Measurements from ENCODE around the gene CD22.

DNA sequence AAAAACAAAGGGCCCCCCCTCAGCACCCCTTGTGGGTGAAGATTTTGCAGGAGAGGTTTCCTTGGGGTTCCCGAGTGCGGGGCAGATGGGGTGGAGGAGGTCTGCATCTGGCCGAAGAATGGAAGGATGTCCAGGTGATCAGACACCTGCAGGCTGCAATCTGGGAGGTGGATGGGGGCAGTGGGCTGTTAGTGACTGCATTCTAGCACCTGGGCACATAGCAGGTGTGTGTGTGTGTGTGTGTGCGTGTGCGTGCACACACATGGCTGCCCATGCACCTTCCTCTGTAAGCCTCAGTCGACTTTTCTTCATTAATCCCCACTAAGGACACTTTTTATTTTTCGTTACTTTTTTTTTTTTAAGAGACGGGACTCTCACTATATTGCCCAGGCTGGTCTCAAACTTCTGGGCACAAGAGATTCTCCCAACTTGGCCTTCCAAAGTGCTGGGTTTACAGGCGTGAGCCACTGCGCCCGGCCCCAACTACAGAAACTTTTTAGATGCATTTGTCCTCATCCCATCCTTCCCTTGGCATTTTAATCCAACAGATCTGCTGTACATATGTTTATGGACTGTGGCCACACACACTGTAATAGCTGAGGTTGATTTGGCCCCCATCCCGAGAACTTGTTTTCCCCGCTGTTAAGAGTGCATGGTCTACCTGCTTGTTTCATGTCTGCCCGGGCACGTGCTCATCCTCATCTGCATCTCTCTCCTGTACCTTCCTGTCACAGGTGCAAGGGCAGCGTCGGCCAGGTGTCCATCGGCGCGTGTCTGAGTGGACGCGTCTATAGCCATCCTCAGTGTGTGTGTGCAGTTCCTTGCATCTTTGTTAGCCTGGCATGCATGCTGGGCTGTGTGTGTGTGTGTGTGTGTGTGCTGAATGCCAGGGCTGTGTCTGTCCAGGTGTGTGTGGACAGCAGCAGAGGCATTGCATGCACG is 36.3 kb upstream of the CD22 start:
- TF ChIP-seq CHD1 (IDR thresholded peaks at IDR 0.05; ENCODE audit: low read depth, low read length) (no peak), TCF7 (IDR thresholded peaks at IDR 0.05; ENCODE audit: borderline replicate concordance) (no peak), POLR2A (IDR thresholded peaks at IDR 0.05; ENCODE audit: low read depth, low read length) (no peak), EZH2 (IDR thresholded peaks at IDR 0.05; ENCODE audit: borderline replicate concordance, control insufficient read depth, low read depth, low read length) (no peak), ZNF384 (IDR thresholded peaks at IDR 0.05; ENCODE audit: borderline replicate concordance, low read depth, low read length) (no peak), ZNF274 (IDR thresholded peaks at IDR 0.05; ENCODE audit: insufficient read depth, insufficient read length) (no peak), FOS (IDR thresholded peaks at IDR 0.05; ENCODE audit: borderline replicate concordance, extremely low read depth, insufficient read length) (no peak), RFX5 (IDR thresholded peaks at IDR 0.05; ENCODE audit: low read depth, low read length) (no peak), BHLHE40 (IDR thresholded peaks at IDR 0.05; ENCODE audit: borderline replicate concordance in 1 of 2, low read depth in 2 of 2, low read length in 1 of 2) (no peak), BCL11A (IDR thresholded peaks at IDR 0.05; ENCODE audit: low read depth, low read length) (no peak), TCF3 (IDR thresholded peaks at IDR 0.05; ENCODE audit: borderline replicate concordance, insufficient read depth, low read depth, low read length) (no peak)
- TF ChIP-seq, protein P1, sequence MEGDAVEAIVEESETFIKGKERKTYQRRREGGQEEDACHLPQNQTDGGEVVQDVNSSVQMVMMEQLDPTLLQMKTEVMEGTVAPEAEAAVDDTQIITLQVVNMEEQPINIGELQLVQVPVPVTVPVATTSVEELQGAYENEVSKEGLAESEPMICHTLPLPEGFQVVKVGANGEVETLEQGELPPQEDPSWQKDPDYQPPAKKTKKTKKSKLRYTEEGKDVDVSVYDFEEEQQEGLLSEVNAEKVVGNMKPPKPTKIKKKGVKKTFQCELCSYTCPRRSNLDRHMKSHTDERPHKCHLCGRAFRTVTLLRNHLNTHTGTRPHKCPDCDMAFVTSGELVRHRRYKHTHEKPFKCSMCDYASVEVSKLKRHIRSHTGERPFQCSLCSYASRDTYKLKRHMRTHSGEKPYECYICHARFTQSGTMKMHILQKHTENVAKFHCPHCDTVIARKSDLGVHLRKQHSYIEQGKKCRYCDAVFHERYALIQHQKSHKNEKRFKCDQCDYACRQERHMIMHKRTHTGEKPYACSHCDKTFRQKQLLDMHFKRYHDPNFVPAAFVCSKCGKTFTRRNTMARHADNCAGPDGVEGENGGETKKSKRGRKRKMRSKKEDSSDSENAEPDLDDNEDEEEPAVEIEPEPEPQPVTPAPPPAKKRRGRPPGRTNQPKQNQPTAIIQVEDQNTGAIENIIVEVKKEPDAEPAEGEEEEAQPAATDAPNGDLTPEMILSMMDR (IDR thresholded peaks at IDR 0.05 in 2 of 3, conservative IDR thresholded peaks at IDR 0.05 in 1 of 3; ENCODE audit: control insufficient read depth in 2 of 3, extremely low read depth in 1 of 3, insufficient read depth in 1 of 3, low read depth in 3 of 3, low read length in 3 of 3), result no peak
- TF ChIP-seq, protein P2, sequence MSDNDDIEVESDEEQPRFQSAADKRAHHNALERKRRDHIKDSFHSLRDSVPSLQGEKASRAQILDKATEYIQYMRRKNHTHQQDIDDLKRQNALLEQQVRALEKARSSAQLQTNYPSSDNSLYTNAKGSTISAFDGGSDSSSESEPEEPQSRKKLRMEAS (IDR thresholded peaks at IDR 0.05; ENCODE audit: low read depth, low read length), result no peak
- TF ChIP-seq, protein P3, sequence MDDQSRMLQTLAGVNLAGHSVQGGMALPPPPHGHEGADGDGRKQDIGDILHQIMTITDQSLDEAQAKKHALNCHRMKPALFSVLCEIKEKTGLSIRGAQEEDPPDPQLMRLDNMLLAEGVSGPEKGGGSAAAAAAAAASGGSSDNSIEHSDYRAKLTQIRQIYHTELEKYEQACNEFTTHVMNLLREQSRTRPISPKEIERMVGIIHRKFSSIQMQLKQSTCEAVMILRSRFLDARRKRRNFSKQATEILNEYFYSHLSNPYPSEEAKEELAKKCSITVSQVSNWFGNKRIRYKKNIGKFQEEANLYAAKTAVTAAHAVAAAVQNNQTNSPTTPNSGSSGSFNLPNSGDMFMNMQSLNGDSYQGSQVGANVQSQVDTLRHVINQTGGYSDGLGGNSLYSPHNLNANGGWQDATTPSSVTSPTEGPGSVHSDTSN (IDR thresholded peaks at IDR 0.05; ENCODE audit: insufficient replicate concordance, low read depth, low read length), result no peak
